Activated CD8-positive, alpha-beta T cell treated with anti-CD3 and anti-CD28 coated beads, Interleukin-2, amount 10 ng/mL, durations not matched to agents 7 days and 5 days (primary cell): Measurements from ENCODE around the gene TRIM25. TPM values are rescaled to one million over a fixed set of nuclear protein-coding genes. Genes with fewer than 3 reads are reported as not detected.

ENCODE experiments used
- ATAC-seq: fragments of 150-1000 bp; cut with Tn5 transposase; one replicate; pipeline ENCODE4 v1.10.0; 2021; ENCODE audit warnings: moderate library complexity
- CTCF ChIA-PET: fragments of 350-600 bp; sonication (Branson Sonifier 250); formaldehyde crosslinking; loops from one replicate; lab custom pipeline; 2021; ENCODE audit warnings: antibody characterized with exemption; lab: Charles Lee
- POLR2A ChIA-PET: fragments of 350-600 bp; sonication (Branson Sonifier 250); formaldehyde crosslinking; loops from one replicate; lab custom pipeline; 2021; ENCODE audit warnings: antibody characterized with exemption; lab: Charles Lee
- DNase-seq: peaks from one replicate; pipeline ENCODE4 v3.0.0-alpha.2; 2020
- H3K27ac Mint-ChIP-seq: one replicate; pipeline ENCODE4 v1.8.0; 2021; ENCODE audit warnings: mild to moderate bottlenecking, mixed read lengths
- H3K27me3 Mint-ChIP-seq: one replicate; pipeline ENCODE4 v1.8.0; 2021; ENCODE audit warnings: low read depth, mixed read lengths
- H3K36me3 Mint-ChIP-seq: one replicate; pipeline ENCODE4 v1.8.0; 2021; ENCODE audit warnings: low read depth, mixed read lengths
- H3K4me1 Mint-ChIP-seq: one replicate; pipeline ENCODE4 v1.8.0; 2021; ENCODE audit warnings: low read depth, mixed read lengths
- H3K4me3 Mint-ChIP-seq: one replicate; pipeline ENCODE4 v1.8.0; 2021; ENCODE audit warnings: mild to moderate bottlenecking, mixed read lengths
- H3K9me3 Mint-ChIP-seq: one replicate; pipeline ENCODE4 v1.8.0; 2022; ENCODE audit warnings: mixed read lengths; ENCODE audit not compliant: insufficient read depth
- total RNA-seq, 2 experiments: library from RNA; stranded (reverse); gene quantifications; one replicate each; pipeline ENCODE4 v1.2.3, GENCODE V29; 2021

The TRIM25 gene
- total RNA-seq, 2 experiments from 2014 or later = 131 to 142 TPM

DNA sequence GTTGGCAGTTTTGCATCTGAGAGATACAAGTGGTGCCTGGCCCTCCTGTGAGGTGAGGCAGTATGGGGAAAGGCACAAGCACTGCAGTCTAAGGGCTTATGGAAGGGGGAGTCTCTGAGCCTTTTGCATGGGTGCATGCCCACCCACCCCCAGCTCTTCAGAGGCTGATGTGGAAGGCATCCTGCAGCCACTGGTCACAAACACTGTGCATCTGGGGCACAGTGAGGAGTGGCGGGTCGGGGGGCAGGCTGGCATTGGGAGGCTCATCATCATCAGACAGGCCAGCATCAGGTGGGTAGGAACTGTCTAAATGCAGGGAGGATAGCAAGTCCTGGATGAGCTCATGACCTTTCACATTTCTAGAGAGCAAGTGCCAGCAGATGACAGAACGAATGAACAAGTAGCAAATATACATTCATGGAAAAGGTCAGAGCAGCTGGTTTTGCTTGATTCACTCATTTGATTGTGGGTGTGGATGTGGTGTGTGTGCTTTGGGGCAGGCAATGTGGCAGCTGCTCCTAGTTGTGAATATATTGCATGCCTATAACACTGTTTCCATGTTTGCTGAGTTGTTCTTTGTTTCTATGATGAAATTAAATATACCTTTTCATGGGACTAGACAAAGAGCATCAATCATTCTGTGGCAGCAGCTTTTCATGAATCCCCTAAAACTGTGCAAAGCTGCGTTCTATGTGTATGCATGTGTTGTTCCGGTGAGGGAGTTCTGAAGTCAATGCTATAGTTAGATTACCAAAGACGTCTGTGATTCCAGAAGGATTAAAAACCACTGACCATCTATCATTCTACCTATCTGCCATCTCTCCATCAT, 29.2 kb downstream of the TRIM25 start:
- peaks cover 40% of the 10 kb centered on the region for H3K36me3 Mint-ChIP-seq
- ATAC-seq = no peak
- POLR2A ChIA-PET = no interaction called here
- no peak overlapping the region for H3K27ac Mint-ChIP-seq
- no peaks in the 10 kb centered on the region for H3K4me1 Mint-ChIP-seq
- H3K4me3 Mint-ChIP-seq = no peak overlapping the region
- CTCF ChIA-PET = interaction anchor here (1.1 to 1.5 kb wide), 2 partner anchors 55 to 65 kb away, joined by 3 read pairs; no protein-coding TSS in a partner anchor
- DNase-seq = no peak
- peaks cover 9% of the 10 kb centered on the region for H3K9me3 Mint-ChIP-seq
- no peaks in the 10 kb centered on the region for H3K27me3 Mint-ChIP-seq

DNA sequence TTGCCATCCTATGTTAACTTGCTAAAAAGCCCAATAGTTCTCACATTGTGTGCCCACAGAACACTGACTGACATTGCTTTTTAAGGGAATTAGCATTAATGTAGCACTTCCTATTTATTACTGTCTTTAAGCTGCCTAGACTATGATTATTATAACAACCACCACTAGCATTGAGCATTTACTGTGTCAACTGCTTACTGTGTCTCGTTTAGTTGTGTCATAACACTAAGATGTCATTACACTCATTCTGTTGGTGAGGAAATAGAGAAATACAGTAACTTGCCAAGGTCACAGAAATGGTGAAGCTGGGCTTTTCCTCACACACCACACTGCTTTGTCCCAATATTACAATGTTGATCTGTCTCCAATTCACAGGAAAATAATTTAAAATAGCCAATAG, 30.2 kb downstream of the TRIM25 start:
- Mint-ChIP-seq H3K4me3 (no peak overlapping the region), H3K27me3 (no peaks in the 10 kb centered on the region), H3K36me3 (peaks cover 29% of the 10 kb centered on the region), H3K9me3 (peaks cover 6% of the 10 kb centered on the region), H3K4me1 (no peaks in the 10 kb centered on the region), H3K27ac (no peak overlapping the region)
- POLR2A ChIA-PET = no interaction called here
- no peak for ATAC-seq
- CTCF ChIA-PET = interaction anchor here (0.8 to 1.5 kb wide), 2 partner anchors 10 to 64 kb away, joined by 3 read pairs; no protein-coding TSS in a partner anchor
- DNase-seq = no peak

DNA sequence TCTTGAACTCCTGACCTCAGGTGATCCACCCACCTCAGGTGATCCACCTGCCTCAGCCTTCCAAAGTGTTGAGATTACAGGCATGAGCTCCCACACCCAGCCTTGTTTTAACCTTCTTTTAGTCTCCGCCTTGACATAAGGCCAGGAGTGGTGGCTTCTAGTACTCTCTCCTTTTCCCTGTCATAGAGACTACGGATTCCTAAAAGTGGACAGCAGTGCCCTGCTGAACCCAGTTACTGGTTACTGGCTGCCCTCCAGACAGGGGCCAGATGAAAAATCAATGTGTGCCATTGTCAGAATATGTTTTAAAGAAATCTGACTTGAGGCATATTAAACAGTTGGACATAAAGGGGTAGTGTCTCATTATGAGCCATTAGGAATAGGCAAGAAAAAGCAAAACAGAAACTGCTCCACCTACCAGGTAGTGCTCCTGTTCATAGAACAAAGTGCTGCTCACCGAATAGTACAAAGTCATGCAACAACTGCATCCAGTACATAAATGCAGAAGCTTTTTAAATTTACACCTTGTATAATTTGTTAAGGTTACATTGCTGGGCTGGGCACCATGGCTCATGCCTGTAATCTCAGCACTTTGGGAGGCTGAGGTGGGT, 32.1 kb downstream of the TRIM25 start:
- DNase-seq (no peak), ATAC-seq (no peak)
- no peaks in the 10 kb centered on the region for H3K27me3 Mint-ChIP-seq
- no peak overlapping the region for H3K27ac Mint-ChIP-seq
- no peaks in the 10 kb centered on the region for H3K4me1 Mint-ChIP-seq
- H3K4me3 Mint-ChIP-seq = no peak overlapping the region
- no peaks in the 10 kb centered on the region for H3K9me3 Mint-ChIP-seq
- peaks cover 12% of the 10 kb centered on the region for H3K36me3 Mint-ChIP-seq
- CTCF ChIA-PET = no interaction called here
- POLR2A ChIA-PET = no interaction called here

DNA sequence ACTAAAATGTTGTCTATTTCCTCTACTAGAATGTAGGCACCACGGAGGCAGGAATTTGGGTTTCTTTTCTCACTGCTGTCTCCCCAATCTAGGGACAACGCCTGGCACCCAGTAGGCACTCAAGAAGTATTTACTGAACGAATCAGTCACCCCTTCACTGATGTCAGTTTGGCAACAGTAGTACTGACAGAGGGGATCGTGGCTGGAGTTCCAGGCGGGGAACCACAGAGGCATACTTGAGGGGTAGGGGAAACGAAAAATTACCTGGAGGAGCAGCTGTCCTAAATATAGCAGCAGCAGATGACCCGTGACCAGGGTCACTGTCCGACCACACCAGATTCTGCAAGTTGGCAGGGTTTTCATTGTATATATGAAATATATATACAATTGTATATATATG, 33.3 kb downstream of the TRIM25 start:
- ATAC-seq (no peak), DNase-seq (no peak)
- ChIA-PET CTCF (interaction anchor here (0.7 kb wide), 1 partner anchor 59 kb away, joined by 3 read pairs; no protein-coding TSS in a partner anchor), POLR2A (no interaction called here)
- Mint-ChIP-seq H3K4me3 (no peak overlapping the region), H3K36me3 (peaks cover 6% of the 10 kb centered on the region), H3K27ac (no peak overlapping the region), H3K9me3 (no peaks in the 10 kb centered on the region), H3K27me3 (peaks cover 3% of the 10 kb centered on the region), H3K4me1 (no peaks in the 10 kb centered on the region)

DNA sequence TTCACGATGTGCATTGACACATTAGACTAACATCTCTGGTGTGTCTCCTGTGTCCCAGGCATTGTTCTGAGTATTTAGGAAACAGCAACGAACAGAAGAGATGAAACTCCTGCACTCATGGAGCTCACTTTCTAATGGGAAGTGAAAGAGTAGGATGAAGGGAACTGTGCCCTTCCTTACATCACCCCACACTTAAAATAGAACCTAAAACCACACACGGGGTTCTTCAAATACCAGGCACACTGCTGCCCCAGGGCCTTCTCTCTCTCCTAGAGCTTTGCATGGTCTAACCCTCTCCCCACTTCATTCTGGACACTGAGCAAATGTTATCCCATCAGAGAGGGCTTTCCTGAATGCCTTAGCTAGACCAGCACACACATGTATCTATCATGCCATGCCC, 33.7 kb downstream of the TRIM25 start:
- ChIA-PET CTCF (interaction anchor here (0.7 to 0.8 kb wide), 2 partner anchors 37 to 60 kb away, joined by 3 read pairs; no protein-coding TSS in a partner anchor), POLR2A (no interaction called here)
- Mint-ChIP-seq H3K36me3 (peaks cover 4% of the 10 kb centered on the region), H3K9me3 (no peaks in the 10 kb centered on the region), H3K4me1 (no peaks in the 10 kb centered on the region), H3K4me3 (no peak overlapping the region), H3K27ac (no peak overlapping the region), H3K27me3 (peaks cover 3% of the 10 kb centered on the region)
- ATAC-seq (no peak), DNase-seq (no peak)

DNA sequence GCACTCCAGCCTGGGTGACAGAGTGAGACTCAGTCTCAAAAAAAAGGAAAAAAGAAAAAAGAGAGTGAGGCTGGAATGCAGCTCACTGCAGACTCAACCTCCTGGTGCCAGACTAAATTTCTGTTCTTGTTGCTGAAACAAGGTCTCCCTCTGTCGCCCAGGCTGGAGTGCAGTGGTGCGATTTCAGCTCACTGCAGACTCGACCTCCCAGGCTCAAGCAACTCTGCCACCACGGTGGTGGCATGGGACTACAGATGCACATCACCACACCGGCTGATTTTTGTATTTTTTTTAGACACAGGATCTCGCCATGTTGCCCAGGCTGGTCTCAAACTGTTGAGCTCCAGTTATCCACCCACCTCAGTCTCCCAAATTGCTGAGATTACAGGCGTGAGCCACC, 34.6 kb downstream of the TRIM25 start:
- H3K4me1 Mint-ChIP-seq = no peaks in the 10 kb centered on the region
- no peak overlapping the region for H3K27ac Mint-ChIP-seq
- no peaks in the 10 kb centered on the region for H3K9me3 Mint-ChIP-seq
- peaks cover 5% of the 10 kb centered on the region for H3K27me3 Mint-ChIP-seq
- ChIA-PET CTCF (no interaction called here), POLR2A (interaction anchor here (0.6 kb wide), 1 partner anchor 31 kb away, joined by 3 read pairs; no protein-coding TSS in a partner anchor)
- DNase-seq (no peak), ATAC-seq (no peak)
- no peak overlapping the region for H3K4me3 Mint-ChIP-seq
- no peaks in the 10 kb centered on the region for H3K36me3 Mint-ChIP-seq

DNA sequence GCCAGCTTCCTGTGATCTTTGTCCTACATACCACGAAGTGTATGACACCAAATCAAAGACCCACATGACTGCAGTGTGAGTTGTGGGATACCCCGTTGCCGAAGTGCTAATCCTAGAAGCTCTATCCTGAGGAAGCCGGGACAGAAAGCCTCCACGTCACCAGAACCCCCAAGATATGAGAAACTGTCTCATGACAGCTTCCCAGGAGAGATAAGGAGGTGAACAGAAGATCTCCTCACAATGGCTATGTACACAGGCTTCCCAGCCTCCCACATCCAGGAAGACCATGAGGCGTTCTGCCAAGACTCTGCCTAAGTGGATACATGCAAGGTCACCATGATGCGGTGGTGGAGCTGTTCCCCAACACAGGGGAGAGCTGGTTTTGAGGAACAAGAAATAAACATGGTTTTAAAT, 37.1 kb downstream of the TRIM25 start:
- ATAC-seq (no peak), DNase-seq (no peak)

DNA sequence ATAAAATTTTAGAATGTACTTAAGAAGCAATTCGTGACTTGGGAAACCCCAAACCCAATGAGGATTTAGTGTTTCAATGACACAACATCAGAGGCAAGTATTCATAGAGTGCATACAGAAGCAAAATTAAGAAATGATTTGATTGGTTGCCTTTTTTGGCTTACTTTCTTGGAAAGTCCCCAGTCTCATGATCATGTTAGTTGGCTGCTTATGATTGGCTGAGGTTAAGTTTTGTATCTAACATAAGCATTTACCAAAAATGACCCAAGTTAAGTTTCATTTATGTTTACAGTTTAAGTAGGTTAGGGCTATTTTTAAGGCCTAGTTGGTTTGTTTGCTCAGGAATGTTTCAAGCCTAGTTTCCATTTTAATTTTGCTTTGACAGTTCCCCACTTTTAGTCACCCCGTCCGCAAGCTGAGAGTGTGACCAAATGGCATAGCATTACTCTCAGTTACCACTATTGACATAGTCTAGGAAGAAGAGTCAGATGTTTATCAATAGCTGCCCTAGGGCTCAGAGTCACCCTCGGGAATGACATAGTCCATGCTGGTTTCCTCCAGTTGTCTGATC, 43.7 kb downstream of the TRIM25 start:
- H3K4me3 Mint-ChIP-seq = no peak overlapping the region
- H3K4me1 Mint-ChIP-seq = peaks cover 3% of the 10 kb centered on the region
- DNase-seq = no peak
- POLR2A ChIA-PET = interaction anchor here (1.5 kb wide), 1 partner anchor 44 kb away, joined by 6 read pairs; the partner anchor contains the start of gene TRIM25
- H3K9me3 Mint-ChIP-seq = no peaks in the 10 kb centered on the region
- peaks cover 2% of the 10 kb centered on the region for H3K27me3 Mint-ChIP-seq
- H3K27ac Mint-ChIP-seq = no peak overlapping the region
- no peak for ATAC-seq
- H3K36me3 Mint-ChIP-seq = peaks cover 19% of the 10 kb centered on the region
- CTCF ChIA-PET = interaction anchor here (1.2 to 1.4 kb wide), 2 partner anchors 25 to 69 kb away, joined by 3 to 6 read pairs; no protein-coding TSS in a partner anchor

More for the DNA sequence above, 37.1 kb downstream of the TRIM25 start:
- Mint-ChIP-seq H3K36me3 (no peaks in the 10 kb centered on the region), H3K27ac (no peak overlapping the region), H3K4me3 (no peak overlapping the region), H3K27me3 (peaks cover 5% of the 10 kb centered on the region), H3K9me3 (no peaks in the 10 kb centered on the region), H3K4me1 (no peaks in the 10 kb centered on the region)
- CTCF ChIA-PET = no interaction called here
- POLR2A ChIA-PET = no interaction called here

DNA sequence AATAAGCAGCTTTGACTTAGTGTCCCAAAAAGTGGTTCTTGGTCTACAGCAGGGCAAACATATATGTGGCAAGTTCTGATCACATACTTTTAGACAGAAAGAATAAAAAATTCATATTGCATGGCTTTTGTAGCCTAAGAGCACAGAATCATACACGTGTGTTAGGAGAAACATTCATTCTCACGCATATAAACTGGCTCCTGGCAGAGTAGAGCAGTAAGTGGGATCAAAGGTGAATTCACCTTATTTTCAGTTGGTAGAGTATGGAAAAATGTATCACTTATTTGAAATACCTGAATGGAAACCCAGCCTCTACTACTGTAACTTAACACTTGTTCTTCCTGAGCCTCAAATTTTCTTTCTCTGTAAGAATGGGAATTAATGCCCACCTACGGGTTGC, 45.1 kb downstream of the TRIM25 start:
- no peak for DNase-seq
- H3K27ac Mint-ChIP-seq = no peak overlapping the region
- no peak overlapping the region for H3K4me3 Mint-ChIP-seq
- H3K4me1 Mint-ChIP-seq = peaks cover 3% of the 10 kb centered on the region
- no peaks in the 10 kb centered on the region for H3K27me3 Mint-ChIP-seq
- ATAC-seq = no peak
- H3K9me3 Mint-ChIP-seq = no peaks in the 10 kb centered on the region
- peaks cover 26% of the 10 kb centered on the region for H3K36me3 Mint-ChIP-seq
- ChIA-PET POLR2A (no interaction called here), CTCF (no interaction called here)

DNA sequence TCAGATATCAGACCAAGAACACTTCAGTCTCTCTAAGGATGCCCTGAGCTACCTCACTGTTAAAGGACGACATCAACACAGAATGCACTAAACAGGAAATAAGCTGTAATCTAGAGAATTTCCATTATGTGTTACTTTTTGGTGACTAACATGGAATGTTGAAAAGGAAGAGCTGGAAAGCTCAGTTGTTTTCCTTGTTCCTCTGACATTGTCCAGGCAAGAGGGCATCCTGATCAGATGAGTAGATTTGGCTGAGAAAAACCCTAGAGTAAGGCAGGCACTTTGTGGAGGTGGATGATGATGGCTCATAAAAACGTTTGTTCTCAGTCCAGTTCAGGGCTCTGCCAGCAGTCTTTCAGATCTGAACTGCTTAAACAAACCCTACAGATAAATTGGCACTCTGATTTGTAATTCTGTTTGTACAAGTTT, 45.9 kb downstream of the TRIM25 start:
- no peaks in the 10 kb centered on the region for H3K27me3 Mint-ChIP-seq
- POLR2A ChIA-PET = no interaction called here
- no peaks in the 10 kb centered on the region for H3K9me3 Mint-ChIP-seq
- H3K36me3 Mint-ChIP-seq = peaks cover 27% of the 10 kb centered on the region
- peaks cover 3% of the 10 kb centered on the region for H3K4me1 Mint-ChIP-seq
- no peak overlapping the region for H3K27ac Mint-ChIP-seq
- no peak overlapping the region for H3K4me3 Mint-ChIP-seq
- CTCF ChIA-PET = no interaction called here
- DNase-seq (no peak), ATAC-seq (no peak)

DNA sequence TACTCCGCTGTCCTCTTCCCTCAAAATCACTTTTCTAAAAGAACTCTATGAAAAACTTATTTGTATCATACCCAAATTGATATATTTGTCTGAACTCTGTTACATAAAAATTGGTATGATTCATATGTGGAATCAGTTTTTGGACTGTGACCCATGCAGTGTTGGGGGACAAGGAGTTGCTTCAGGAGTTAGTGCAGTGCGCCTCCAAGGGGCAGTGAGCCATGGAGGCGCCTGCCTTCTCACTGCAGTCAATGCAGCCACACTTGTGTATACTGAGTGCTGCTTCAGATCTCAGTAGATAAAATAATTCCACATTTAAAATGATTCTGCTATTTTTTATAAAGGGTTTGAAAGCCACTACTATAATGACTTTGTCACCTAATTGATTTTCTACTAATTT, 47.4 kb downstream of the TRIM25 start:
- peaks cover 3% of the 10 kb centered on the region for H3K4me1 Mint-ChIP-seq
- CTCF ChIA-PET = interaction anchor here (3.1 kb wide), 1 partner anchor 47 kb away, joined by 9 read pairs; no protein-coding TSS in a partner anchor
- H3K27ac Mint-ChIP-seq = no peak overlapping the region
- ATAC-seq = no peak
- no peaks in the 10 kb centered on the region for H3K9me3 Mint-ChIP-seq
- POLR2A ChIA-PET = no interaction called here
- DNase-seq = no peak
- H3K27me3 Mint-ChIP-seq = no peaks in the 10 kb centered on the region
- H3K36me3 Mint-ChIP-seq = peaks cover 38% of the 10 kb centered on the region
- H3K4me3 Mint-ChIP-seq = no peak overlapping the region
